Natural killer cell (primary cell): ENCODE measurements around the gene RALGPS2. TPM values are rescaled to one million over a fixed set of nuclear protein-coding genes. Genes with fewer than 3 reads are reported as not detected.

ENCODE experiments used
- ATAC-seq, 3 donors: fragments of 150-1000 bp in 2 of 3; fragments of 200-7000 bp in 1 of 3; cut with Tn5 transposase; 1 replicate in 1 of 3; 2 replicates in 2 of 3; pipeline ENCODE4 v1.10.0; 2021; ENCODE audit warnings: mild to moderate bottlenecking in 2 of 3, moderate library complexity in 2 of 3
- DNase-seq, 2 donors: peaks; one replicate each; pipeline versions ENCODE4 v3.0.0 to v3.0.0-alpha.2; 2013 to 2021; ENCODE audit warnings: mixed read lengths in 1 of 2
- H3K27ac ChIP-seq: one replicate; pipeline ENCODE4 v1.5.1; 2013; ENCODE audit warnings: mild to moderate bottlenecking, low read length
- H3K27me3 ChIP-seq: one replicate; pipeline ENCODE4 v1.6.1; 2013; ENCODE audit warnings: low read length; ENCODE audit not compliant: control insufficient read depth, insufficient read depth
- H3K36me3 ChIP-seq: one replicate; pipeline ENCODE4 v1.6.1; 2013; ENCODE audit warnings: low read length; ENCODE audit not compliant: control insufficient read depth, insufficient read depth
- H3K4me1 ChIP-seq: one replicate; pipeline ENCODE4 v1.6.1; 2013; ENCODE audit warnings: low read length; ENCODE audit not compliant: control insufficient read depth, insufficient read depth
- H3K4me3 ChIP-seq: one replicate; pipeline ENCODE4 v1.5.1; 2013; ENCODE audit warnings: low read length
- H3K9me3 ChIP-seq: one replicate; pipeline ENCODE4 v1.6.1; 2013; ENCODE audit warnings: low read length; ENCODE audit not compliant: control insufficient read depth, insufficient read depth
- H3K27ac Mint-ChIP-seq, 2 donors: one replicate each; pipeline ENCODE4 v1.8.0; 2022; ENCODE audit warnings: mild to moderate bottlenecking in 2 of 2, mixed read lengths in 2 of 2, moderate library complexity in 1 of 2
- H3K27me3 Mint-ChIP-seq, 2 donors: one replicate each; pipeline ENCODE4 v1.8.0; 2022; ENCODE audit warnings: low read depth in 2 of 2, mixed read lengths in 2 of 2
- H3K36me3 Mint-ChIP-seq: one replicate; pipeline ENCODE4 v1.8.0; 2022; ENCODE audit warnings: mixed read lengths
- H3K4me1 Mint-ChIP-seq, 2 donors: one replicate each; pipeline ENCODE4 v1.8.0; 2022; ENCODE audit warnings: mixed read lengths in 2 of 2
- H3K4me3 Mint-ChIP-seq: one replicate; pipeline ENCODE4 v1.8.0; 2022; ENCODE audit warnings: mild to moderate bottlenecking, moderate library complexity, mixed read lengths
- H3K9me3 Mint-ChIP-seq, 2 donors: one replicate each; pipeline ENCODE4 v1.8.0; 2022; ENCODE audit warnings: mixed read lengths in 2 of 2
- CTCF ChIP-seq: fragments of 200-600 bp; IDR thresholded peaks from one replicate; pipeline ENCODE4 v1.8.0; 2022; ENCODE audit warnings: antibody characterized with exemption
- WGBS: methylation state at CpG from one replicate; pipeline ENCODE4 v1.1.7; 2013; ENCODE audit warnings: missing lambda C conversion rate; ENCODE audit not compliant: insufficient coverage; 5-methylcytosine and 5-hydroxymethylcytosine counted together
- intact Hi-C: fragments of 100-400 bp; cut with micrococcal nuclease; formaldehyde crosslinking; loops from one replicate; pipeline ENCODE4 v1.14.2; 2022
- total RNA-seq, 4 donors: library from RNA; stranded (reverse); fragments of 120-200 nt in 1 of 4; gene quantifications; one replicate each; pipeline versions ENCODE4 v1.2.3 to v1.2.4, GENCODE V29; 2013 to 2022

The RALGPS2 gene
- total RNA-seq, 3 donors from 2014 or later (not counting 1 experiment from before 2014, with no cell fraction given) = 11.1 to 12.4 (median 11.8) TPM

GRCh38 chr1:178928041-178928440 is 203.0 kb downstream of the RALGPS2 start:
- H3K27ac ChIP-seq = no peak overlapping the region
- no peak for DNase-seq
- peaks cover 13% of the 10 kb centered on the region for H3K36me3 Mint-ChIP-seq

GRCh38 chr1:178928976-178929375 is 203.9 kb downstream of the RALGPS2 start:
- Histone ChIP-seq H3K4me3 (no peak overlapping the region), H3K36me3 (no peaks in the 10 kb centered on the region), H3K27me3 (no peaks in the 10 kb centered on the region), H3K4me1 (peaks cover 4% of the 10 kb centered on the region), H3K27ac (no peak overlapping the region), H3K9me3 (no peaks in the 10 kb centered on the region)
- no peak for TF ChIP-seq CTCF
- H3K27ac Mint-ChIP-seq = no peak overlapping the region
- WGBS = 100% methylated on average over 1 of the region's 1 CpG
- peaks cover 13% of the 10 kb centered on the region for H3K36me3 Mint-ChIP-seq
- intact Hi-C loops = no loop called here
- no peak overlapping the region for H3K4me3 Mint-ChIP-seq
- no peaks in the 10 kb centered on the region for H3K27me3 Mint-ChIP-seq
- ATAC-seq (no peak), DNase-seq (no peak)
- H3K9me3 Mint-ChIP-seq = no peaks in the 10 kb centered on the region
- H3K4me1 Mint-ChIP-seq = peaks cover 0 to under 1% of the 10 kb centered on the region in 2 donors

More at GRCh38 chr1:178928041-178928440, 203.0 kb downstream of the RALGPS2 start:
- no peaks in the 10 kb centered on the region for H3K9me3 Mint-ChIP-seq
- H3K4me3 Mint-ChIP-seq = no peak overlapping the region
- no peak overlapping the region for H3K4me3 ChIP-seq
- no peak for ATAC-seq
- no peaks in the 10 kb centered on the region for H3K27me3 Mint-ChIP-seq
- H3K27ac Mint-ChIP-seq = no peak overlapping the region
- no peaks in the 10 kb centered on the region for H3K27me3 ChIP-seq
- no peaks in the 10 kb centered on the region for H3K9me3 ChIP-seq
- H3K4me1 ChIP-seq = peaks cover 4% of the 10 kb centered on the region
- intact Hi-C loops = no loop called here
- no peaks in the 10 kb centered on the region for H3K4me1 Mint-ChIP-seq
- no peaks in the 10 kb centered on the region for H3K36me3 ChIP-seq
- no peak for TF ChIP-seq CTCF
- 98% methylated on average over 4 of the region's 4 CpGs for WGBS

GRCh38 chr1:178931858-178932551 is 207.0 kb downstream of the RALGPS2 start:
- no peak for DNase-seq
- Histone ChIP-seq H3K4me3 (no peak overlapping the region), H3K4me1 (peaks cover 4% of the 10 kb centered on the region), H3K36me3 (no peaks in the 10 kb centered on the region), H3K9me3 (no peaks in the 10 kb centered on the region), H3K27ac (no peak overlapping the region), H3K27me3 (no peaks in the 10 kb centered on the region)
- Mint-ChIP-seq H3K36me3 (no peaks in the 10 kb centered on the region), H3K27ac (no peak overlapping the region), H3K9me3 (no peaks in the 10 kb centered on the region), H3K27me3 (no peaks in the 10 kb centered on the region), H3K4me3 (no peak overlapping the region), H3K4me1 (peaks cover 0 to 11% of the 10 kb centered on the region in 2 donors)
- 48% methylated on average over 8 of the region's 9 CpGs for WGBS
- intact Hi-C loops = no loop called here
- no peak for TF ChIP-seq CTCF
- no peak for ATAC-seq

GRCh38 chr1:178932552-178932906 is 207.5 kb downstream of the RALGPS2 start:
- no peak for TF ChIP-seq CTCF
- no peak overlapping the region for H3K27ac Mint-ChIP-seq
- no peak overlapping the region for H3K4me3 Mint-ChIP-seq
- intact Hi-C loops = no loop called here
- Histone ChIP-seq H3K27ac (no peak overlapping the region), H3K27me3 (no peaks in the 10 kb centered on the region), H3K4me3 (no peak overlapping the region), H3K4me1 (peaks cover 4% of the 10 kb centered on the region), H3K9me3 (no peaks in the 10 kb centered on the region), H3K36me3 (no peaks in the 10 kb centered on the region)
- ATAC-seq (no peak), DNase-seq (no peak)
- H3K4me1 Mint-ChIP-seq = peaks cover 0 to 11% of the 10 kb centered on the region in 2 donors
- no peaks in the 10 kb centered on the region for H3K27me3 Mint-ChIP-seq
- H3K36me3 Mint-ChIP-seq = no peaks in the 10 kb centered on the region
- H3K9me3 Mint-ChIP-seq = no peaks in the 10 kb centered on the region
- 79% methylated on average over 3 of the region's 4 CpGs for WGBS
